ENCODE data around the gene ANKRD29.

Gene ANKRD29

GRCh38 chr18:23684515-23685197 is 21.9 kb upstream of the ANKRD29 start:
- no peak for DNase-seq (ENCODE audit: low spot score)

- DNase-seq (ENCODE audit: low spot score): no peak
Measured at GRCh38 chr18:23683671-23684070, 21.0 kb upstream of the ANKRD29 start.

- no peak for DNase-seq (ENCODE audit: low spot score)
Measured at GRCh38 chr18:23683155-23683554, 20.4 kb upstream of the ANKRD29 start.

DNA sequence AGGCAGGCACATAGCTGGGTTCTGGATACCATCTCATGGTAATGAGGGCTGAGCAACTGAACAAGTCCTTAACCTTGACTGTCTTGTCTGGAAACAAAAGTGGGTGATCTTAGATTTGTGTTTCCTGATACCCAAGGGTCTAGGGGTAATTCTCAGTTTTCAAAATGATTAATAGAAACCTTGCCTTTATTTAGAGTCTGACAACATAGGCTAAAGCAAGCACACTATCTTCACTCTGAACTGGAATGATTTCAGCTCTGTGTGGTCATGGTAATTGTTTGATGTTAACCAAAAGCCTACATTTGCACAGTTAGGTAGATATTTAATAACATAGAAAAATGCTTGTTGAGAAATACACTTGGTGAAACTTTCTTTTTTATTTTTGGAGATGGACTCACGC is 19.8 kb upstream of the ANKRD29 start:
- no peak for DNase-seq (ENCODE audit: low spot score)

GRCh38 chr18:23682045-23682444 is 19.3 kb upstream of the ANKRD29 start:
- no peak for DNase-seq (ENCODE audit: low spot score)

GRCh38 chr18:23675896-23676295 is 13.2 kb upstream of the ANKRD29 start:
- DNase-seq (ENCODE audit: low spot score): no peak

- DNase-seq (ENCODE audit: low spot score): no peak
Measured at GRCh38 chr18:23675236-23675635, 12.5 kb upstream of the ANKRD29 start.

- no peak for DNase-seq (ENCODE audit: low spot score)
Measured at GRCh38 chr18:23673725-23674124, 11.0 kb upstream of the ANKRD29 start.

DNA sequence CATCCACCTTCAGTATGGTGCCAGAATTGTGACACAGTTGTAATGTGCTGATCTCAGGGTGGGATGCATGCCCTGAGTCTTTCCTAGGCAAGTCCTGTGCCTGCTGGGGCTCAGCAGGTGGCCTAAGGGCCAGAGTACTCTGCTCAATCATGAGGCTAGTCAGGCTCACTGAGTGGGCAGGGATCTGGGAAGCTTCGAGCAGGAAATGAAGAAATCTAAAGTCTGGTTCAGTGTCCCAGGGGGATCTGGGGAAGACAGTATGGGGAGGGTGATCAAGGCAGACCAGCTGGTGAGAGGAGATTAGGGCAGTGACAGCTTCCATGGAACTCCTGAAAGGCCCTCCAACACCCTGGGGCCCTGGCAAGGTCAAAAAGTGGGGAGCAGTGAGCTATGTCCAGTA is 8.9 kb upstream of the ANKRD29 start:
- DNase-seq (ENCODE audit: low spot score): no peak

GRCh38 chr18:23669804-23670405 is 7.2 kb upstream of the ANKRD29 start:
- no peak for DNase-seq (ENCODE audit: low spot score)

DNA sequence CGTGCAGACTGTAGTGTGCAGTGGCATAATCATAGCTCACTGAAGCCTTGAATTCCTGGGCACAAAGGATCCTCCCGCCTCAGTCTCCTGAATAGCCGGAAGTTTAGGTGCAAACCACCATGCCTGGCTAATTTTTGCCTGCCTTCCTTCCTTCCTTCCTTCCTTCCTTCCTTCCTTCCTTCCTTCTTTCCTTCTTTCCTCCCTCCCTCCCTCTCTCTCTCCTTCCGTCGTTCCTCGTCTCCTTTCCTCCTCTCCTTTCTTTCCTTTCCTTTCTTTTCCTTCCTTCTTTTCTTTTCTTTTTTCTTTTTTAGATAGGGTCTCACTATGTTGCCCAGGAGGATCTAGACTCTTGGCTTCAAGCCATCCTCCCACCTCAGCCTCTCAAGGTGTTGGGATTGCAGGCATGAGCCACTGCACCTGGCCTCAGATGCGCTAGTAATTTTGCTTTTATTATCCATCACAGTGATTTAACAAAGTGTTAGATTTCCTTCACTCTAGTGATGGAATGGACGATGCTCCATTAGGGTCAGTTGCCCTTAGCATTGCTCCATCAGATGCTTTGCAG is 6.6 kb upstream of the ANKRD29 start:
- no peak for DNase-seq (ENCODE audit: low spot score)

DNA sequence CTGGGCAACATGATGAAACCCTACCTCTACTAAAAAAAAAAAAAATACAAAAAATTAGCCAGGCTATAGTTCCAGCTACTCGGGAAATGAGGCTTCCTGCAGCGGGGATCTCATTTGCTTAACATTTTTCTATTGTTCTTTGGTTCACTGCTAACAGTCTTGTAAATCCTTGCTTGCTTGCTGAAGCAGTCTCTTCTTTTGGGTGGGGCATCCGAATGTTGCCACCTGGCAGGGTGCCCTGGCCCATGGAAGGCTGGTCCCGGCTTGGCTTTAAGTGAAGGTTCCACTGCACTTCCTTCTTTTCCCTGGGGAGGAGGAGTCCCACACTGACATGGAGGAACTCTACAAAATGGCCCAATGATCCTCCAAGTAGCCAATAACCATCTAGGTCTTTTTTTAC is 6.0 kb upstream of the ANKRD29 start:
- DNase-seq (ENCODE audit: low spot score): no peak

DNA sequence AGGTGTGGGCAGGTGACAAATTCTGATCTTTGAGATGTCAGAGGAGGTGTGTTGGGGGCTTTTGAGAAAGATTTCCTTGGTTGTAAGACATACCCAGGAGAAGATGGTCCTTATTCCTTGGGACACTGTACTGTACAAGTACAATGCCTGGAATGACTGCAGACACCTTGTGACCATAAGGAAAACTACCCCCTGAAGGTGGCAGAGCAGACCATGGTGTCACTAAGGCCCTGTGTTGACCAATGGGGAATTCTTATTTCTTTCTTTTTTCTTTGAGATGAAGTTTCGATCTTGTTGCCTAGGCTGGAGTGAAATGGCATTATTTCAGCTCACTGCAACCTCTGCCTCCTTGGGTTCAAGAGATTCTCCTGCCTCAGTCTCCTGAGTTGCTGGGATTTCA is 4.4 kb upstream of the ANKRD29 start:
- no peak for DNase-seq (ENCODE audit: low spot score)

GRCh38 chr18:23664674-23665073 is 2.0 kb upstream of the ANKRD29 start:
- no peak for DNase-seq (ENCODE audit: low spot score)

- no peak for DNase-seq (ENCODE audit: low spot score)
Measured at GRCh38 chr18:23661735-23662308, 889 bp downstream of the ANKRD29 start.

DNA sequence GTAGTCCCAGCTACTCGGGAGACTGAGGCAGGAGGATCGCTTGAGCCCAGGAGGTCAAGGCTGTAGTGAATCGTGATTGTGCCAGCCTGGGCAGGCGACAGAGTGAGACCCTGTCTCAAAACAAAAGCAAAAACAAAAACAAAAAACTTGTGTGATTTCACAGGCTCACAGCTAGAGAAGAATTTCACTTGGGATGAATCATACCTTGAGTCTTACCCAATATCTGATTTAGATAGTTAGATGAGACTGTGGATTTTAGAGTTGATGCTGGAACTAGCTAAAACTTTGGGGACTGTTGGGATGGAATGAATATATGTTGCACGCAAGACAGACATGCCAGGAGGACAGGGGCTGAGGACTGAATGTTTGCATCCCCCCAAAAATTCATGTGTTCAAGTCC is 4.4 kb downstream of the ANKRD29 start:
- no peak for DNase-seq (ENCODE audit: low spot score)

- no peak for DNase-seq (ENCODE audit: low spot score)
Measured at GRCh38 chr18:23652232-23652631, 10.5 kb downstream of the ANKRD29 start.

- DNase-seq (ENCODE audit: low spot score): no peak
Measured at GRCh38 chr18:23650968-23651927, 11.5 kb downstream of the ANKRD29 start.

- DNase-seq (ENCODE audit: low spot score): no peak
Measured at GRCh38 chr18:23648940-23649607, 13.6 kb downstream of the ANKRD29 start.

DNA sequence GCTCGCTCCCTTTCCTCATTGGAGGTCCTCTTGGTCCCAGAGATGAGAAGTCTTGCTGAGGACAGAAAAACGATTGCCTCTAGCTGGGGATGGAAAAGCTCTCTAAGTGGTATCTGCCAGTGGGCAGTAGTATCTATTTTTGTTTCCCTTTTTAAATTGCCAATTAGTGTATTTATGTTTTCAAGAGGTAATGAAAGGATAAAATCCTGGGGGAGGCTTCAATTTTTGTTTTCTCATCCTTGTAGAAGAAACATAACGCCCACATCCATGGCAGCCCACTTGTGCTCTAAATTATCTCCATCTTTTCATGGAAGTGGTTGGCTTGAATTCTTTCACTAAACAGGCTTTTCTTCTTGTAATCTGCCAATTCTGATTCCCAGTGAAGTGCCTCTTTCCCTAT is 14.3 kb downstream of the ANKRD29 start:
- DNase-seq (ENCODE audit: low spot score): no peak

GRCh38 chr18:23646282-23646681 is 16.4 kb downstream of the ANKRD29 start:
- no peak for DNase-seq (ENCODE audit: low spot score)

Data from hepatic stellate cell (primary cell).